ENCODE data around the gene PCGF5.

PCGF5 gene

GRCh38 chr10:91271886-91272285, 51.4 kb downstream of the PCGF5 start:
- H3K27me3 ChIP-seq (ENCODE audit: control insufficient read depth, insufficient read depth, low read length, poor library complexity, severe bottlenecking): no peaks in the 10 kb centered on the region
- no peaks in the 10 kb centered on the region for H3K36me3 ChIP-seq (ENCODE audit: control insufficient read depth, insufficient read depth, low read length)
- no peak overlapping the region for H3K4me3 ChIP-seq (ENCODE audit: insufficient read depth, low read depth, low read length)
- H3K4me1 ChIP-seq (ENCODE audit: control insufficient read depth, insufficient read depth, low read length): no peaks in the 10 kb centered on the region
- WGBS, 2 experiments: 80% methylated on average over 1 of the region's 1 CpG; no CpG with 5 or more reads in 1 of the 2 experiments
- H3K27ac ChIP-seq (ENCODE audit: insufficient read depth, low read depth, low read length, poor library complexity, severe bottlenecking): no peak overlapping the region
- H3K9me3 ChIP-seq (ENCODE audit: control insufficient read depth, low read length): no peaks in the 10 kb centered on the region

GRCh38 chr10:91284486-91285090, 64.1 kb downstream of the PCGF5 start:
- Histone ChIP-seq H3K4me3 (ENCODE audit: insufficient read depth, low read depth, low read length) (no peak overlapping the region), H3K9me3 (ENCODE audit: control insufficient read depth, low read length) (no peaks in the 10 kb centered on the region), H3K27ac (ENCODE audit: insufficient read depth, low read depth, low read length, poor library complexity, severe bottlenecking) (no peak overlapping the region), H3K36me3 (ENCODE audit: control insufficient read depth, insufficient read depth, low read length) (no peaks in the 10 kb centered on the region), H3K4me1 (ENCODE audit: control insufficient read depth, insufficient read depth, low read length) (no peaks in the 10 kb centered on the region), H3K27me3 (ENCODE audit: control insufficient read depth, insufficient read depth, low read length, poor library complexity, severe bottlenecking) (no peaks in the 10 kb centered on the region)
- WGBS, 2 experiments: 63 to 71% methylated on average over 6 of the region's 6 CpGs

- Histone ChIP-seq H3K9me3 (ENCODE audit: control insufficient read depth, low read length) (no peaks in the 10 kb centered on the region), H3K27me3 (ENCODE audit: control insufficient read depth, insufficient read depth, low read length, poor library complexity, severe bottlenecking) (no peaks in the 10 kb centered on the region), H3K4me3 (ENCODE audit: insufficient read depth, low read depth, low read length) (no peak overlapping the region), H3K4me1 (ENCODE audit: control insufficient read depth, insufficient read depth, low read length) (no peaks in the 10 kb centered on the region), H3K36me3 (ENCODE audit: control insufficient read depth, insufficient read depth, low read length) (no peaks in the 10 kb centered on the region), H3K27ac (ENCODE audit: insufficient read depth, low read depth, low read length, poor library complexity, severe bottlenecking) (no peak overlapping the region)
- WGBS, 2 experiments: 91 to 93% methylated on average over 2 of the region's 2 CpGs
Observed at GRCh38 chr10:91286572-91286971, 66.1 kb downstream of the PCGF5 start.

GRCh38 chr10:91287276-91287675, 66.8 kb downstream of the PCGF5 start:
- Histone ChIP-seq H3K4me1 (ENCODE audit: control insufficient read depth, insufficient read depth, low read length) (no peaks in the 10 kb centered on the region), H3K27me3 (ENCODE audit: control insufficient read depth, insufficient read depth, low read length, poor library complexity, severe bottlenecking) (no peaks in the 10 kb centered on the region), H3K9me3 (ENCODE audit: control insufficient read depth, low read length) (no peaks in the 10 kb centered on the region), H3K4me3 (ENCODE audit: insufficient read depth, low read depth, low read length) (no peak overlapping the region), H3K27ac (ENCODE audit: insufficient read depth, low read depth, low read length, poor library complexity, severe bottlenecking) (no peak overlapping the region), H3K36me3 (ENCODE audit: control insufficient read depth, insufficient read depth, low read length) (no peaks in the 10 kb centered on the region)
- WGBS, 2 experiments: 96 to 99% methylated on average over 4 of the region's 4 CpGs

GRCh38 chr10:91287912-91288311, 67.4 kb downstream of the PCGF5 start:
- Histone ChIP-seq H3K27me3 (ENCODE audit: control insufficient read depth, insufficient read depth, low read length, poor library complexity, severe bottlenecking) (no peaks in the 10 kb centered on the region), H3K27ac (ENCODE audit: insufficient read depth, low read depth, low read length, poor library complexity, severe bottlenecking) (no peak overlapping the region), H3K9me3 (ENCODE audit: control insufficient read depth, low read length) (no peaks in the 10 kb centered on the region), H3K36me3 (ENCODE audit: control insufficient read depth, insufficient read depth, low read length) (no peaks in the 10 kb centered on the region), H3K4me3 (ENCODE audit: insufficient read depth, low read depth, low read length) (no peak overlapping the region), H3K4me1 (ENCODE audit: control insufficient read depth, insufficient read depth, low read length) (no peaks in the 10 kb centered on the region)
- WGBS, 2 experiments: 89% methylated on average over 4 of the region's 4 CpGs

- Histone ChIP-seq H3K27ac (ENCODE audit: insufficient read depth, low read depth, low read length, poor library complexity, severe bottlenecking) (no peak overlapping the region), H3K36me3 (ENCODE audit: control insufficient read depth, insufficient read depth, low read length) (no peaks in the 10 kb centered on the region), H3K9me3 (ENCODE audit: control insufficient read depth, low read length) (no peaks in the 10 kb centered on the region), H3K4me1 (ENCODE audit: control insufficient read depth, insufficient read depth, low read length) (no peaks in the 10 kb centered on the region), H3K27me3 (ENCODE audit: control insufficient read depth, insufficient read depth, low read length, poor library complexity, severe bottlenecking) (no peaks in the 10 kb centered on the region), H3K4me3 (ENCODE audit: insufficient read depth, low read depth, low read length) (no peak overlapping the region)
- 88 to 100% methylated on average over 1 of the region's 1 CpG for WGBS, 2 experiments
Observed at GRCh38 chr10:91289305-91289704, 68.8 kb downstream of the PCGF5 start.

- Histone ChIP-seq H3K27ac (ENCODE audit: insufficient read depth, low read depth, low read length, poor library complexity, severe bottlenecking) (no peak overlapping the region), H3K27me3 (ENCODE audit: control insufficient read depth, insufficient read depth, low read length, poor library complexity, severe bottlenecking) (no peaks in the 10 kb centered on the region), H3K4me1 (ENCODE audit: control insufficient read depth, insufficient read depth, low read length) (no peaks in the 10 kb centered on the region), H3K9me3 (ENCODE audit: control insufficient read depth, low read length) (no peaks in the 10 kb centered on the region), H3K4me3 (ENCODE audit: insufficient read depth, low read depth, low read length) (no peak overlapping the region), H3K36me3 (ENCODE audit: control insufficient read depth, insufficient read depth, low read length) (no peaks in the 10 kb centered on the region)
- 93 to 94% methylated on average over 5 of the region's 5 CpGs for WGBS, 2 experiments
Observed at GRCh38 chr10:91290607-91291006, 70.1 kb downstream of the PCGF5 start.

GRCh38 chr10:91294134-91294906, 73.9 kb downstream of the PCGF5 start:
- Histone ChIP-seq H3K9me3 (ENCODE audit: control insufficient read depth, low read length) (no peaks in the 10 kb centered on the region), H3K36me3 (ENCODE audit: control insufficient read depth, insufficient read depth, low read length) (no peaks in the 10 kb centered on the region), H3K27me3 (ENCODE audit: control insufficient read depth, insufficient read depth, low read length, poor library complexity, severe bottlenecking) (no peaks in the 10 kb centered on the region), H3K27ac (ENCODE audit: insufficient read depth, low read depth, low read length, poor library complexity, severe bottlenecking) (no peak overlapping the region), H3K4me3 (ENCODE audit: insufficient read depth, low read depth, low read length) (no peak overlapping the region), H3K4me1 (ENCODE audit: control insufficient read depth, insufficient read depth, low read length) (peaks cover 6% of the 10 kb centered on the region)
- 96 to 97% methylated on average over 3 of the region's 3 CpGs for WGBS, 2 experiments

GRCh38 chr10:91295346-91295745, 74.9 kb downstream of the PCGF5 start:
- Histone ChIP-seq H3K4me3 (ENCODE audit: insufficient read depth, low read depth, low read length) (no peak overlapping the region), H3K9me3 (ENCODE audit: control insufficient read depth, low read length) (no peaks in the 10 kb centered on the region), H3K27ac (ENCODE audit: insufficient read depth, low read depth, low read length, poor library complexity, severe bottlenecking) (no peak overlapping the region), H3K36me3 (ENCODE audit: control insufficient read depth, insufficient read depth, low read length) (no peaks in the 10 kb centered on the region), H3K4me1 (ENCODE audit: control insufficient read depth, insufficient read depth, low read length) (peaks cover 6% of the 10 kb centered on the region), H3K27me3 (ENCODE audit: control insufficient read depth, insufficient read depth, low read length, poor library complexity, severe bottlenecking) (no peaks in the 10 kb centered on the region)
- 95% methylated on average over 6 of the region's 6 CpGs for WGBS, 2 experiments

GRCh38 chr10:91296471-91296870, 76.0 kb downstream of the PCGF5 start:
- Histone ChIP-seq H3K4me1 (ENCODE audit: control insufficient read depth, insufficient read depth, low read length) (peaks cover 6% of the 10 kb centered on the region), H3K9me3 (ENCODE audit: control insufficient read depth, low read length) (no peaks in the 10 kb centered on the region), H3K4me3 (ENCODE audit: insufficient read depth, low read depth, low read length) (no peak overlapping the region), H3K27me3 (ENCODE audit: control insufficient read depth, insufficient read depth, low read length, poor library complexity, severe bottlenecking) (no peaks in the 10 kb centered on the region), H3K36me3 (ENCODE audit: control insufficient read depth, insufficient read depth, low read length) (no peaks in the 10 kb centered on the region), H3K27ac (ENCODE audit: insufficient read depth, low read depth, low read length, poor library complexity, severe bottlenecking) (no peak overlapping the region)
- WGBS, 2 experiments: 67% methylated on average over 2 of the region's 2 CpGs

Data from ectodermal cell (in vitro differentiated cells).